DND-41 (cell line): Measurements from ENCODE around the gene APLN.

Source experiments
- ATAC-seq: fragments of 200-7000 bp; cut with Tn5 transposase; 3 replicates; pipeline ENCODE4 v1.9.1; 2021; ENCODE audit warnings: low read depth; ENCODE audit not compliant: insufficient read depth
- DNase-seq: peaks from one replicate; pipeline ENCODE4 v3.0.0-alpha.2; 2020
- H2AFZ ChIP-seq: 2 replicates; pipeline ENCODE4 v1.6.0; 2012; ENCODE audit warnings: low read depth, low read length
- H3K27ac ChIP-seq: 2 replicates; pipeline ENCODE4 v1.5.1; 2012; ENCODE audit warnings: low read length, inconsistent platforms
- H3K27me3 ChIP-seq: fragments of 200-600 bp; sonication (generic); 2 replicates; pipeline ENCODE4 v1.6.0; 2012; ENCODE audit warnings: low read length, mild to moderate bottlenecking, inconsistent platforms; ENCODE audit not compliant: insufficient read depth, poor library complexity
- H3K36me3 ChIP-seq: 2 replicates; pipeline ENCODE4 v1.5.1; 2012; ENCODE audit warnings: low read length, inconsistent platforms; ENCODE audit not compliant: insufficient read depth
- H3K4me1 ChIP-seq: 2 replicates; pipeline ENCODE4 v1.5.1; 2012; ENCODE audit warnings: mild to moderate bottlenecking, low read length; ENCODE audit not compliant: insufficient read depth
- H3K4me2 ChIP-seq: 2 replicates; pipeline ENCODE4 v1.6.0; 2012; ENCODE audit warnings: mild to moderate bottlenecking, moderate library complexity, low read length, inconsistent platforms; ENCODE audit not compliant: insufficient read depth
- H3K4me3 ChIP-seq, 2 experiments: fragments of 200-600 bp in 1 of 2; shearing (Covaris generic) in 1 of 2; 2 replicates each; pipeline ENCODE4 v1.5.1; 2012 to 2016; ENCODE audit warnings: inconsistent platforms in 2 of 2, low read length in 2 of 2, mild to moderate bottlenecking in 2 of 2, low read depth in 1 of 2, moderate library complexity in 1 of 2
- H3K79me2 ChIP-seq: 2 replicates; pipeline ENCODE4 v1.6.0; 2012; ENCODE audit warnings: low read length, inconsistent platforms; ENCODE audit not compliant: insufficient read depth
- H3K9ac ChIP-seq: 2 replicates; pipeline ENCODE4 v1.6.0; 2012; ENCODE audit warnings: low read depth, mild to moderate bottlenecking, inconsistent platforms, low read length, moderate library complexity
- H3K9me3 ChIP-seq: 2 replicates; pipeline ENCODE4 v1.5.1; 2012; ENCODE audit warnings: low read length, moderate library complexity, mild to moderate bottlenecking, inconsistent platforms; ENCODE audit not compliant: insufficient read depth, severe bottlenecking
- H4K20me1 ChIP-seq: 2 replicates; pipeline ENCODE4 v1.6.0; 2012; ENCODE audit warnings: low read length; ENCODE audit not compliant: insufficient read depth
- EZH2 ChIP-seq: IDR thresholded peaks from 3 replicates; pipeline ENCODE4 v1.6.1; 2012; ENCODE audit warnings: borderline replicate concordance, low read depth, mild to moderate bottlenecking, moderate library complexity, low read length, inconsistent platforms; ENCODE audit not compliant: severe bottlenecking
- TF ChIP-seq, protein P1 (sequence below): IDR thresholded peaks from 2 replicates; pipeline ENCODE4 v1.5.1; 2012; ENCODE audit warnings: borderline replicate concordance, low read length, moderate library complexity, mild to moderate bottlenecking; ENCODE audit not compliant: poor library complexity, severe bottlenecking; ENCODE audit errors: extremely low read depth

APLN gene

GRCh38 chrX:129655547-129656249 is 942 bp upstream of the APLN start:
- H3K4me1 ChIP-seq: peaks cover 54% of the 10 kb centered on the region
- peak; percentile 34 for DNase-seq
- peak overlapping the region; percentile 69 for H3K27ac ChIP-seq
- no peaks in the 10 kb centered on the region for H4K20me1 ChIP-seq
- TF ChIP-seq EZH2: no peak
- TF ChIP-seq, protein P1, sequence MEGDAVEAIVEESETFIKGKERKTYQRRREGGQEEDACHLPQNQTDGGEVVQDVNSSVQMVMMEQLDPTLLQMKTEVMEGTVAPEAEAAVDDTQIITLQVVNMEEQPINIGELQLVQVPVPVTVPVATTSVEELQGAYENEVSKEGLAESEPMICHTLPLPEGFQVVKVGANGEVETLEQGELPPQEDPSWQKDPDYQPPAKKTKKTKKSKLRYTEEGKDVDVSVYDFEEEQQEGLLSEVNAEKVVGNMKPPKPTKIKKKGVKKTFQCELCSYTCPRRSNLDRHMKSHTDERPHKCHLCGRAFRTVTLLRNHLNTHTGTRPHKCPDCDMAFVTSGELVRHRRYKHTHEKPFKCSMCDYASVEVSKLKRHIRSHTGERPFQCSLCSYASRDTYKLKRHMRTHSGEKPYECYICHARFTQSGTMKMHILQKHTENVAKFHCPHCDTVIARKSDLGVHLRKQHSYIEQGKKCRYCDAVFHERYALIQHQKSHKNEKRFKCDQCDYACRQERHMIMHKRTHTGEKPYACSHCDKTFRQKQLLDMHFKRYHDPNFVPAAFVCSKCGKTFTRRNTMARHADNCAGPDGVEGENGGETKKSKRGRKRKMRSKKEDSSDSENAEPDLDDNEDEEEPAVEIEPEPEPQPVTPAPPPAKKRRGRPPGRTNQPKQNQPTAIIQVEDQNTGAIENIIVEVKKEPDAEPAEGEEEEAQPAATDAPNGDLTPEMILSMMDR: peak; percentile 62
- peak overlapping the region; percentile 75 for H3K9ac ChIP-seq
- H3K36me3 ChIP-seq: no peaks in the 10 kb centered on the region; the same call in 1 of the 2 replicates
- H3K4me3 ChIP-seq: peak overlapping the region in 1 of 2 experiments; percentile 64; a peak in 1 of 4 replicates
- H3K79me2 ChIP-seq: peaks cover 13% of the 10 kb centered on the region
- peak overlapping the region; percentile 93 for H3K4me2 ChIP-seq
- no peaks in the 10 kb centered on the region for H3K9me3 ChIP-seq
- ATAC-seq: peak; percentile 45; the same call in 2 of the 3 replicates
- no peak overlapping the region for H2AFZ ChIP-seq
- H3K27me3 ChIP-seq: no peaks in the 10 kb centered on the region

DNA sequence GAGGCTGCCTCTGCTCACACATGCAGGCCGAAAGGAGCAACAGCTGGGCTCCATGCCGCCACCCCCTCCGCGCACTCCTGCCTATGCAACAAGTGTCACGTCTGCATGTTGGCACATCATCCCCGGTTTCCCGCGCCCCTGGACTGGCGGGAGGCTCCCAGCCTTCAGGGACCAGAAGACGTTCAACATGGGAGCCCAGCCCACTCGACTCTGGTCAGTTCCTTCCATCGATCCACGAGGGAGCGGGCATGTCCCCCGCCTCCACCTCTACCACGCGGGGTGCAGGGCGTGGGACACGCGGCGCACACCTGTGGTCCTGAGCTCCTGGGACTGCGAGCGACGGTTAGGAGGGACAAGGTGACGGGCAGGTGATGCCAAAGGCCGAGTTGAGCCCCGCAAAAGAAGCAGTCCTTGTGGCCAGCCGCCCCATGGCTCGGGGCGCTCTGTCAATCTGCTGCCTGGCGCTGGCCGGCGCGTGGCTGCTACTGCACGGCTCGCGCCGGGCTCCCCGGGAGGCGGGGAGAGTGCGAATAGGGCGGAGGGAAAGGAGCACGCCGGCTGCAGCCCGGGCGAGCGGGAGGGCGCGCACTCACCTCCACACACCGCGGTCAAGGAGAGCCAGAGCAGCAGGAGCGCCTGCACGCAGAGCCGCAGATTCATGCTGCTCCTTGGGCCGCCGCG is 645 bp downstream of the APLN start:
- peak overlapping the region; percentile 75 for H3K9ac ChIP-seq
- peak overlapping the region; percentile 69 for H3K27ac ChIP-seq
- H3K4me3 ChIP-seq: peak overlapping the region; percentile 30 to 64; a peak in 3 of 4 replicates
- DNase-seq (peak; percentile 38), ATAC-seq (peak; percentile 67)
- H3K9me3 ChIP-seq: no peaks in the 10 kb centered on the region
- peaks cover 57% of the 10 kb centered on the region for H3K4me1 ChIP-seq
- peak overlapping the region; percentile 71 for H2AFZ ChIP-seq
- peaks cover 13% of the 10 kb centered on the region for H3K79me2 ChIP-seq
- no peak for TF ChIP-seq EZH2
- TF ChIP-seq, protein P1: no peak
- peak overlapping the region; percentile 93 for H3K4me2 ChIP-seq
- H3K27me3 ChIP-seq: no peaks in the 10 kb centered on the region
- H3K36me3 ChIP-seq: no peaks in the 10 kb centered on the region; the same call in 1 of the 2 replicates
- no peaks in the 10 kb centered on the region for H4K20me1 ChIP-seq

GRCh38 chrX:129653181-129653970 is 1.4 kb downstream of the APLN start:
- Histone ChIP-seq H3K9ac (peak overlapping the region; percentile 75), H3K4me1 (peaks cover 57% of the 10 kb centered on the region), H3K36me3 (no peaks in the 10 kb centered on the region; the same call in 1 of the 2 replicates), H3K79me2 (peaks cover 13% of the 10 kb centered on the region), H3K4me2 (peak overlapping the region; percentile 93), H3K27ac (peak overlapping the region; percentile 69), H4K20me1 (no peaks in the 10 kb centered on the region), H2AFZ (no peak overlapping the region), H3K9me3 (no peaks in the 10 kb centered on the region), H3K27me3 (no peaks in the 10 kb centered on the region), H3K4me3 (peak overlapping the region in 1 of 2 experiments; percentile 64; a peak in 3 of 4 replicates)
- ATAC-seq: peak; percentile 2; the same call in 1 of the 3 replicates
- DNase-seq: no peak
- TF ChIP-seq, protein P1: no peak
- TF ChIP-seq EZH2: no peak
